Cardiac septum (tissue), 1 donor: ENCODE data around the gene EIF2B5. TPM values are rescaled to one million over a fixed set of nuclear protein-coding genes. Genes with fewer than 3 reads are reported as not detected.

Experiments used
- DNase-seq: peaks from one replicate; pipeline ENCODE4 v3.0.0-alpha.2; 2020; ENCODE audit warnings: low spot score
- intact Hi-C: fragments of 100-400 bp; cut with DNase I; formaldehyde crosslinking; loops from one replicate; pipeline ENCODE4 v1.14.0; 2022
- total RNA-seq: library from RNA; stranded (reverse); fragmentation: NEBNext Ultra II Directional; extraction: Animal tissue kit (Norgen Biotek cat#: 25700); gene quantifications from one replicate; pipeline ENCODE4 v1.2.1, GENCODE V29; 2021
- donor health status: DM: no; HTN: no; CAD: no.

Gene EIF2B5
- total RNA-seq, 1 donor from 2014 or later = 33.4 TPM

- intact Hi-C loops = no loop called here
- DNase-seq = no peak
Measured at GRCh38 chr3:184168363-184169120, 33.4 kb downstream of the EIF2B5 start.

DNA sequence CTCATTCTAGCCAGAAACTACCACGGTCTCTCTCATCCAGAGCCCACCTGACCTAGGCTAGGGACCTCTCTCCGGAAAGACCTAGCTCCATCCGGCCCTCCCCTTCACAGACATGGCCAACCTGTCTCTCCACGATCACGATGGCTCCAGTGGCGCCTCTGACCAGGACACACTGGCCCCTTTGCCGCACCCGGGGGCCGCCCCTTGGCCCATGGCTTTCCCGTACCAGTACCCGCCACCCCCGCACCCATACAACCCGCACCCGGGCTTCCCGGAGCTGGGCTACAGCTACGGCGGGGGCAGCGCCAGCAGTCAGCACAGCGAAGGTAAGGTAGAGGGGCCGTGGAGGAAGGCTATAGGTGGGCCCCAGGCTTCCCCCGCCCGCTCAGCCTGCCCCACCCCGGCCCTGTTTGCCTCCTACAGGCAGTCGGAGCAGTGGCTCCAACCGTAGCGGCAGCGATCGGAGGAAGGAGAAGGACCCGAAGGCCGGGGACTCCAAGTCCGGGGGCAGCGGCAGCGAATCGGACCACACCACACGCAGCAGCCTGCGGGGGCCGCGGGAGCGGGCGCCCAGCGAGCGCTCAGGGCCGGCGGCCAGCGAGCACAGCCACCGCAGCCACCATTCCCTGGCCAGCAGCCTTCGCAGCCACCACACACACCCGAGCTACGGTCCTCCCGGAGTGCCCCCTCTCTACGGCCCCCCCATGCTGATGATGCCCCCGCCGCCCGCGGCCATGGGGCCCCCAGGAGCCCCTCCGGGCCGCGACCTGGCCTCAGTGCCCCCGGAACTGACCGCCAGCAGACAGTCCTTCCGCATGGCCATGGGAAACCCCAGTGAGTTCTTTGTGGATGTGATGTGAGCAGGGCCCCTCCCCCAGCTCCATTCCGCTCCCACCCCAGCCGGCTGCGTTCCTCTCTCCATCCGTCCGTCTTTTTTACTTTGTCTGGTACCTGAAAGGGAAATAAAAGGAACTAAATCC is 35.0 kb downstream of the EIF2B5 start:
- DNase-seq = no peak
- intact Hi-C loops = no loop called here

GRCh38 chr3:184171562-184171961 is 36.4 kb downstream of the EIF2B5 start:
- DNase-seq = no peak
- intact Hi-C loops = no loop called here

- intact Hi-C loops = no loop called here
- no peak for DNase-seq
Measured at GRCh38 chr3:184172681-184173373, 37.7 kb downstream of the EIF2B5 start.

- intact Hi-C loops = no loop called here
- no peak for DNase-seq
Measured at GRCh38 chr3:184173374-184173722, 38.2 kb downstream of the EIF2B5 start.

GRCh38 chr3:184174284-184174645 is 39.1 kb downstream of the EIF2B5 start:
- DNase-seq = no peak
- intact Hi-C loops = loop anchor here (1.0 to 2.0 kb wide), 4 partner anchors 11 to 75 kb away; partner anchors contain the start of genes ALG3 and EEF1AKMT4

DNA sequence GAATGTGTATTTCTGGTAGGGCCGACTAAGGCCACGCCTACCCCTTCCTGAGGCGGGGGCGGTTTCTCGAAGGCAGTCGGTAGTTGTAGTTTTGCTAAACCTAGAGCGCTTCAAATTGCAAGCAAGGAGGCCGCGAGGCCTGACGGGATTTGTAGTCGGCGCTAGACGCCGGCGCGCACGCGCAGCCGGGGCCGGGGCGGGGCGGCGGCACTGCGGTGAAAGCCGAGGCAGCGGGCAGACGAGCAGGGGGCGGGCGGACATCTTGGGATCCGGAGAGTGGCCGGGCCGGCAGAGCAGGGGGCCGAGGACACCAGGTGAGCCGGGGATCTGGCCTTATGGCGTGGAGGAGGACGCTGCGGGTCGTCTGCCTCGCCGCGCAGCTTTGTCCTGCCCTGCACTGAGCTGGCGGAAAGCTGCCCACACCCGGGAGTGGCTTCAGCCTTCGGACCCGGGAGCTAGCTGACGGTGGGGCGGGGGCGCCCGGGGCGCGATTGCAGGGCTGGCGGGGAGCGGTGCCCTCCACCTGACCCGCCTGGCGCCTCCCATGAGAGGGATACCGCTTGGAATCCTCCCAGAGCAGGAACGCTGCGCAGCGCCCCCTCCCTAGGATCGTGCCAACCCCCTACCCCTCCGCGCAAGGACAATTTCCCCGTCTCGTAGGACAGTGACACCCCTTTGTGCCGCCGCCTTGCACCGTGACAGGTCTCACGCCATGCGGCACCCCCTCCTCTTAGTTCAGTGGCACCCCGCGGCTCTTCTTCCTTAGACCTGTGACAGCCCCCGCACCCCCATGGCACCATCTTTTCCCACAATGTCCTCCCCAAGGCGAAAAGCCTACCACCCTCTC is 39.7 kb downstream of the EIF2B5 start, which contains the start of gene AP2M1:
AP2M1 (plus strand) TSS at position 210 of the 847 bp plus-strand sequence. CDS start 2,139 bp downstream, outside the sequence.
- peak; percentile 99 for DNase-seq
- intact Hi-C loops = loop anchor here (1.0 to 2.0 kb wide), 4 partner anchors 10 to 74 kb away; partner anchors contain the start of genes ALG3 and EEF1AKMT4

DNA sequence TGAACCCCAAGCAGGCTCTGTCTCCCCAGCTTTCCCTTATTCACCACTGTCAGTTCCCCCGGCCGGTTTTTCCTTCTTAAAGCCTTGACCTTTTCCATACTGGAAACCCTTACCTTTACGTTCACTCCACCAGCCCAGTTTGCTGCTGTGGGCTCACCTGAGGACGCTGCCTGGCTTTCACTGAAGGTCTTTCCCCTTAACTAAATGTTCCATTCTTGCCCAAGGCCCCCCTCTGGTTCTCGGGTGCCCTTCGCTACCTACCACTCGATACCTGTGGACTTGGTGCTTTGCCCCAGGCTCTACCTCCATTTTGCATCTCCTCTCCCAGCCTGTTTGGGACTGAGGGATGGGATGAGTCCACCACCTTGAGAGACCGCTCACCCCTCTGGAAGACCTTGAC is 40.3 kb downstream of the EIF2B5 start:
- DNase-seq = no peak
- intact Hi-C loops = loop anchor here (2.0 kb wide), 2 partner anchors 19 to 73 kb away; partner anchors contain the start of genes ALG3 and EEF1AKMT4

- intact Hi-C loops = loop anchor here (2.0 kb wide), 2 partner anchors 19 to 73 kb away; partner anchors contain the start of genes ALG3 and EEF1AKMT4
- no peak for DNase-seq
Measured at GRCh38 chr3:184175981-184176376, 40.8 kb downstream of the EIF2B5 start.

DNA sequence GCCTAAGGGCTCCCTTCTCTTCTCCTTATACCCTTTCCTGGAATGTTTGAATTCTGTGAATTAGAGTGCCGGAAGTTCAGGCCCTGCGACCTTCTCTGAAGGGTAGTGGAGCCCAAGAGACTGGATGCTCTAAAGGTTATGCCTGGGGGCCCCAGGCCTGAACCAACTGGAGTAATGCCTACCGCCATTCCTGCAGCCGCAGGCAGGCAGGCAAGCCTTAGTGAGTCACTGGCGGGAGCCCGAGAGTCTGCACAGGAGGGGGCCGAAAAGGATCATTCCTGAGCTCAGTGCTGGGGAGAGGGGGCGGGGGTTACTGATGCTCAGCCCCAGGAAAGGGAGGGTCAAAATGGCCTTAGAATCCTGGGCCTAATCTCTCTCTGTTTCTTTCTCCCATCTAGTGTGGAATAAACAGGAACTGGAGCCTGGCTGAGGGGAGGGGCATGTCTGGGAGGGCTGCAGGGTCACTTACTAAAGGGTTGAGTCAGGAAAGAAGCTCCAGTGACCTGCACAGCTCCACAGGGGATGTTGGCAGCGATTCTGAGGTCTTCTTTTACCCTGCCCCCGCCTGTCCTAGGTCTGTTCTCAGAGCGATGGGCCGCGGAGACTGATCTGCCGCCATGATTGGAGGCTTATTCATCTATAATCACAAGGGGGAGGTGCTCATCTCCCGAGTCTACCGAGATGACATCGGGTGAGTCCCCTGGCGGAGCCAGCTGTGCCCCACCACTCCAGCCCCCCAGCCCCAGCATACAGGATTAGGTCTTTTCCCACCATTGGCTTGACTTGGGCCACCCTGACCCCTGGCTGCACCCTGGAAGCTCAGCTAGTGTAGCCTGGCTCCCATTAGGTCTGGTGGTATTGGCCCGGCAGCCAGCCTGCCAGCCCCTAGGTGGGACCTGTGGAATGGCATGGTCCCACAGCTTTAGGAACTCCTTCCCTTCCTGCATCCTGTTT is 41.5 kb downstream of the EIF2B5 start:
- no peak for DNase-seq
- intact Hi-C loops = no loop called here

DNA sequence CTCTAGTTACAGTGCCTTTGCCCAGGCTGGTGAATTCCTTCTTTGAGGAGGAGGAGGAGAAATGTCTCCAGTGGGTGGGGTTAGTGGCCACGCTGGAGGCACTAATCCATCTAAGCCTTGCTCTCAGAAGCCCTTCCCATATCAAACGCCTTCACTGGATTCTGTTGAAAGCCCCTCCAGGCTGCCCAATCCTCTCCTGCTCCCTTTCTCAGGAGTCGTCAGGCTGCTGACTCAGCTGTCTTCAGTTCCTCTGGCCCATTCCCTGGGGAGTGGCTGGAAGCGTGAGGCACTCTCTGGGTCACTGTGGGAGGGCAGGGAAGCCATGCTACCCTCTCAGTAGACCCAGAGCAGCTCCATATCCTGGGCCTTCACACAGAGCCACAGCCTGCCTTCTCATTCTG is 42.2 kb downstream of the EIF2B5 start:
- intact Hi-C loops = no loop called here
- DNase-seq = no peak

DNA sequence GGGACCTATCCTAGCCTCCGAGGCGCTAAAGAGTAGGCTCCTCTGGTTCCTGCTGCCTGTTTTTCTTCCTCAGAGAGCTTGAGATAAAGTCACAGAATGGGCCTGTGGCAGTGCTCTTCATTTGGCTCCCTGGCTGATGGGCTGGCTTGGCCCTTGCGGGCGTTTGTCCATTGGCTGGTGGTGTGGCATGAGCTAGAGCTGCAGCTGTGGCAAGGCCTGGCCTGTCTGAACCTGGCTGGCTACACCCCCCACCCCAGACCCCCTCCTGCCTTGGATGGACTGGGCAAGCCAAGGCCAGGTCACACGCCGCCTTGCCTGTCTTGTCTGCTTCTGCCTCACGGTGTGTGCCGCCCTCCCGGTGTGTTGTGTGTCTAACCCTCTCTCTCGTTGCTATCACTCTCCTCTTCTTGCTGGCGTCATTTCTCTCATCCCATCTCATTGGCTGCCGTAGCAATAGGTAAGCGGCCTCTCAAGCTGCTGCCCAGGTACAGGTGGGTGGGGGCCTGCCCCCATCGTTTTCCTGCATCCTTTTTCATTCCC is 42.7 kb downstream of the EIF2B5 start:
- DNase-seq = no peak

DNA sequence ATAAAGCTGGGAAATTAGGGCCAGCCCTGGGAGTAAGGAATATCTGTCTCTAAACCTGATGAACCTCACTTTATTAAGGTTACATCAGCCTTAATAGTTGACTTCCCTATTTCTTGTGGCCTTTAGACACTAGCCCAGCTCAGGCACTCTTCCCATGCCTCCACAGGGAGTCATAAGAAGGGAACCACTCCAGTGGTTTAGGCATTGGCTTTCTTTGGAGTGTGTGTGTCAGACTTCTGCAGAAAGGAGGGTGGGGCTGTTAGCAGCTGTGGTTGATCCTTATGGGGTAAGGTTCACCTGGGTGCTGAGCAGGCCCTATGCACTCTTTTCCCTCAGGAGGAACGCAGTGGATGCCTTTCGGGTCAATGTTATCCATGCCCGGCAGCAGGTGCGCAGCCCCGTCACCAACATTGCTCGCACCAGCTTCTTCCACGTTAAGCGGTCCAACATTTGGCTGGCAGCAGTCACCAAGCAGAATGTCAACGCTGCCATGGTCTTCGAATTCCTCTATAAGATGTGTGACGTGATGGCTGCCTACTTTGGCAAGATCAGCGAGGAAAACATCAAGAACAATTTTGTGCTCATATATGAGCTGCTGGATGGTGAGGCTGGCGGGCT is 43.5 kb downstream of the EIF2B5 start:
- no peak for DNase-seq

More for the DNA sequence above, 42.7 kb downstream of the EIF2B5 start:
- intact Hi-C loops = no loop called here

GRCh38 chr3:184180165-184180564 is 45.0 kb downstream of the EIF2B5 start:
- DNase-seq = no peak
- intact Hi-C loops = no loop called here

More for the DNA sequence above, 43.5 kb downstream of the EIF2B5 start:
- intact Hi-C loops = no loop called here

- DNase-seq = no peak
- intact Hi-C loops = no loop called here
Measured at GRCh38 chr3:184181596-184181995, 46.4 kb downstream of the EIF2B5 start.

DNA sequence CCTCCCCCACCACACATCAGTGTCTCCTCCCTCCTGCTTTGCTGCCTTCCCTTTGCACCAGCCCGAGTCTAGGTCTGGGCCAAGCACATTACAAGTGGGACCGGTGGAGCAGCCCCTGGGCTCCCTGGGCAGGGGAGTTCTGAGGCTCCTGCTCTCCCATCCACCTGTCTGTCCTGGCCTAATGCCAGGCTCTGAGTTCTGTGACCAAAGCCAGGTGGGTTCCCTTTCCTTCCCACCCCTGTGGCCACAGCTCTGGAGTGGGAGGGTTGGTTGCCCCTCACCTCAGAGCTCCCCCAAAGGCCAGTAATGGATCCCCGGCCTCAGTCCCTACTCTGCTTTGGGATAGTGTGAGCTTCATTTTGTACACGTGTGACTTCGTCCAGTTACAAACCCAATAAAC is 48.5 kb downstream of the EIF2B5 start:
- no peak for DNase-seq
- intact Hi-C loops = no loop called here
